ENCODE measurements around the gene INPP4B. TPM values are rescaled to one million over a fixed set of nuclear protein-coding genes. Genes with fewer than 3 reads are reported as not detected.

The INPP4B gene
- total and polyA plus RNA-seq, 2 of the 4 experiments (the other 2 are of a cell fraction), result 1.8 to 14.0 TPM

DNA sequence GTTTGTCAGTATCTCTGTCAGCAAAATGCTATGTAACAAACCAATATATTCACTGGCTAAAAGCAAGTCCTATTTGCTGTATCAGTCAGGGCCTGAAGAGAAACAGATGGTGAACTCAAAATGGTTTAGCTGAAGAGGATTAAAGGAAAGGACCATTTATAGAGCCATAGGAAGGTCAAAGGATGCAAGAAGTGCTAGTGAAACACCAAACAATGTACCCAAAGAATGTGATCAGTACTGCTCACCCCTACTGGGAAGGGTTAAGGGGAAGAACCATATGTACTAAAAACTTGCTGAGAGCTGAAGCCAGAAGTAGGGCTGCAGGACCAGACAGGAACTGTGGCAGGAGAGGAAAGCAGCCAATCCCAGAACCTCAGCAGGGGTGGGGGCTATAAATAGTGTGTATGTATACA lies 479.3 kb downstream of the INPP4B start:
- H3K4me1 ChIP-seq (ENCODE audit: control insufficient read depth, insufficient read depth, low read length), result peaks cover 12% of the 10 kb centered on the region
- H3K9me1 ChIP-seq (ENCODE audit: insufficient read depth, low read length), result 0 out of 2 replicates have a peak, but pooled peaks cover 3% of the 10 kb centered on the region
- in situ Hi-C loops (cut with MboI; ENCODE audit: low sequenced_read_pairs), result no loop called here
- intact Hi-C loops (cut with micrococcal nuclease), result no loop called here
- DNase-seq, result no peak
- H2AK5ac ChIP-seq (ENCODE audit: low read depth, low read length), result no peak overlapping the region
- no peak overlapping the region for H3K18ac ChIP-seq (ENCODE audit: low read depth, low read length)
- H4K5ac ChIP-seq (ENCODE audit: low read depth, low read length), result no peak overlapping the region; the same call in 1 of the 2 replicates
- no peaks in the 10 kb centered on the region for H3K36me3 ChIP-seq (ENCODE audit: control insufficient read depth, insufficient read depth, low read length)
- TF ChIP-seq RFX5 (IDR thresholded peaks at IDR 0.05; ENCODE audit: low read depth, low read length) (no peak), NFE2L2 (IDR thresholded peaks at IDR 0.05; ENCODE audit: low read depth, low read length) (no peak), ELK1 (IDR thresholded peaks at IDR 0.05; ENCODE audit: borderline replicate concordance, low read depth, low read length) (no peak), RCOR1 (IDR thresholded peaks at IDR 0.05; ENCODE audit: insufficient replicate concordance, low read length) (no peak), CEBPB (IDR thresholded peaks at IDR 0.05; ENCODE audit: low read depth, low read length) (no peak)
- CTCF ChIA-PET, result interaction anchor here (0.6 to 1.6 kb wide), 3 partner anchors 12 to 594 kb away, joined by 3 to 6 read pairs (median 3); no protein-coding TSS in a partner anchor
- peaks cover 4 to 8% of the 10 kb centered on the region in 2 experiments; a peak in 1 of 4 replicates for H3K79me1 ChIP-seq (ENCODE audit: low read depth in 1 of 2, low read length in 2 of 2)
- ATAC-seq (ENCODE audit: low read depth), result peak; percentile 48
- H3K4ac ChIP-seq (ENCODE audit: low read depth, low read length), result no peak overlapping the region; the same call in 1 of the 2 replicates
- no TSS peak for BruUV-seq (replicated peaks)
- H3K9me3 ChIP-seq (ENCODE audit: control insufficient read depth, insufficient read depth, low read length), result no peaks in the 10 kb centered on the region; the same call in 1 of the 2 replicates
- no peak overlapping the region; the same call in 1 of the 2 replicates for H3K9ac ChIP-seq (ENCODE audit: low read depth, low read length)
- no peak overlapping the region for H2BK120ac ChIP-seq (ENCODE audit: low read depth, low read length)
- H3K4me2 ChIP-seq (ENCODE audit: low read depth, low read length), result no peak overlapping the region
- POLR2A ChIA-PET (ENCODE audit: unreplicated experiment), result interaction anchor here (0.7 kb wide), 1 partner anchor 174 kb away, joined by 5 read pairs; no protein-coding TSS in a partner anchor
- no peak overlapping the region for H2BK20ac ChIP-seq (ENCODE audit: low read depth, low read length)
- dilution Hi-C loops (cut with HindIII; ENCODE audit: low sequenced_read_pairs, unreplicated experiment), result no loop called here
- H3K27me3 ChIP-seq (ENCODE audit: control insufficient read depth, insufficient read depth, low read length), result no peaks in the 10 kb centered on the region
- peak overlapping the region; percentile 26; the same call in 1 of the 3 replicates for H2BK15ac ChIP-seq (ENCODE audit: low read depth, low read length)
- H2AK9ac ChIP-seq (replicated peaks; ENCODE audit: low read depth, low read length, poor library complexity), result no peak overlapping the region
- H4K91ac ChIP-seq (ENCODE audit: insufficient read depth, low read depth, low read length), result 0 out of 2 replicates have a peak overlapping the region, but pooled peaks have one; percentile 12
- no peak overlapping the region for H3K14ac ChIP-seq (replicated peaks; ENCODE audit: low read depth, low read length)
- no peak overlapping the region for H2AFZ ChIP-seq (replicated peaks; ENCODE audit: low read length, poor library complexity)
- H3K4me3 ChIP-seq (ENCODE audit: insufficient read depth, low read depth, low read length), result no peak overlapping the region
- H3K23ac ChIP-seq (ENCODE audit: low read depth, low read length), result no peak overlapping the region
- no peaks in the 10 kb centered on the region for H4K20me1 ChIP-seq (ENCODE audit: insufficient read depth, low read length)
- H3K56ac ChIP-seq (ENCODE audit: extremely low read depth, insufficient read depth, low read length), result no peak overlapping the region
- H2BK5ac ChIP-seq (ENCODE audit: low read depth, low read length, poor library complexity, severe bottlenecking), result no peak overlapping the region
- H4K8ac ChIP-seq (ENCODE audit: low read depth in 2 of 2, low read length in 2 of 2), result no peak overlapping the region
- H3K27ac ChIP-seq (ENCODE audit: insufficient read depth, low read length), result peak overlapping the region; percentile 55; the same call in 1 of the 2 replicates
